ENCODE results near the gene TMEM95. TPM values are rescaled to one million over a fixed set of nuclear protein-coding genes. Genes with fewer than 3 reads are reported as not detected.

Gene TMEM95
- total RNA-seq, 6 experiments from 2014 or later, result not detected

DNA sequence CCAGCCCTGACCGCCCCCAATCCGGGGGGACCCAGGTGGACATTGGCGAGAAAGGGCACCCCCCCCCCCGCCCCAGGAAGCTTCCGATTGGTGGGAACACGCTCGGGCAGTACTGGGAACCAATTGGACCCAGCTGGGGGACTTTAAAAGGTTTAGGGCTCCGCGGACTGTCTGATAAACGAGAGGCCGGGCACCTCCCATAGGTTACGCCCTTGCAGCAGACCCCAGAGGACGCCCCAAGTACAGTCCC is 48.7 kb downstream of the TMEM95 start:
- peaks cover 14% of the 10 kb centered on the region for H3K36me3 Mint-ChIP-seq (ENCODE audit: low read depth)
- no peak for DNase-seq
- peak overlapping the region; percentile 92 for H3K4me3 Mint-ChIP-seq
- H3K27ac Mint-ChIP-seq, result peak overlapping the region; percentile 87
- peaks cover 33% of the 10 kb centered on the region for H3K4me1 Mint-ChIP-seq (ENCODE audit: low read depth)
- H3K27me3 Mint-ChIP-seq (ENCODE audit: insufficient read depth), result no peaks in the 10 kb centered on the region
- H3K9me3 Mint-ChIP-seq, result no peaks in the 10 kb centered on the region
- TF ChIP-seq, protein P1, sequence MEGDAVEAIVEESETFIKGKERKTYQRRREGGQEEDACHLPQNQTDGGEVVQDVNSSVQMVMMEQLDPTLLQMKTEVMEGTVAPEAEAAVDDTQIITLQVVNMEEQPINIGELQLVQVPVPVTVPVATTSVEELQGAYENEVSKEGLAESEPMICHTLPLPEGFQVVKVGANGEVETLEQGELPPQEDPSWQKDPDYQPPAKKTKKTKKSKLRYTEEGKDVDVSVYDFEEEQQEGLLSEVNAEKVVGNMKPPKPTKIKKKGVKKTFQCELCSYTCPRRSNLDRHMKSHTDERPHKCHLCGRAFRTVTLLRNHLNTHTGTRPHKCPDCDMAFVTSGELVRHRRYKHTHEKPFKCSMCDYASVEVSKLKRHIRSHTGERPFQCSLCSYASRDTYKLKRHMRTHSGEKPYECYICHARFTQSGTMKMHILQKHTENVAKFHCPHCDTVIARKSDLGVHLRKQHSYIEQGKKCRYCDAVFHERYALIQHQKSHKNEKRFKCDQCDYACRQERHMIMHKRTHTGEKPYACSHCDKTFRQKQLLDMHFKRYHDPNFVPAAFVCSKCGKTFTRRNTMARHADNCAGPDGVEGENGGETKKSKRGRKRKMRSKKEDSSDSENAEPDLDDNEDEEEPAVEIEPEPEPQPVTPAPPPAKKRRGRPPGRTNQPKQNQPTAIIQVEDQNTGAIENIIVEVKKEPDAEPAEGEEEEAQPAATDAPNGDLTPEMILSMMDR (IDR thresholded peaks at IDR 0.05), result no peak

DNA sequence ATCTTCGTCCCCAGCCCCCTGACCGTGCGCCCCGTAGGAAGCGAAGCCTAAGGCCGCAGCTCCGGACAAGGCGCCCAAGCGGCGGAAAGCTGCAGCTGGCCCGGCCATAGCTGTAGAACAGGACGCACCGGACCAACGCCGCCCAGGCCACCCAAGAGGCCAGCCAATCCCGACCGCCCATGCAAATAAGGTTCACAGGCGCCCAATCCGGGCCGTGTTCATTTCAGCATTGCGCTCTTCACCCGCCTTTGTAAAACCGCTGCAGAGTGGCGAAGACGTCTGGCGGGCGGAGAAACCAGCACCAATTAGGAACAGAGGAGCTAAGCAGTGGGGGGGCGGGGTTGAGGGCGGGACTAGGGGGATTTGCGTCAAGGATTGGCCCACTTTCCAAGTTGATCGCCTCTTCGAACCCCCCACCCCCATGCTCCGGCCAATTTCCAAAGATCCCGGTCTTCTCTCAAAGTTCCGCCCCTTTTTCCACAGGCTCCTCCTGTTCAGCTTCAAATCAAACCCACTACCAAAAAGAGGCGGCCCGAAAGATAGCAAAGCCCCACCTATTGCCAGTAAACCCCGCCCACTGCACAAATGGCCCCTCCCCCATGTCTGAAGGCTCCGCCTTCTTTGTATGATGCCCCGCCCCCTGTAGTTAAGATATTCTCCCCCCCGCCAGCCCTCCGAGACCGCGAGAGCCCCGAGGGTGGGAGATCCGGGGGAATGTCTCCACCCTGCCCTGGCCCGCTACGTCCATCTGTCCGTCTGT is 49.2 kb downstream of the TMEM95 start, which contains the start of gene TMEM256:
TSS of gene TMEM256 (minus strand) at position 121 of the 760 bp plus-strand sequence. CDS start at position 108, 13 bp downstream.
- Mint-ChIP-seq H3K27ac (peak within 1 kb of the TSS; percentile 87), H3K4me1 (ENCODE audit: low read depth) (peaks cover 33% of the 10 kb centered on the region), H3K4me3 (peak within 1 kb of the TSS; percentile 92), H3K27me3 (ENCODE audit: insufficient read depth) (no peaks in the 10 kb centered on the region), H3K36me3 (ENCODE audit: low read depth) (peaks cover 18% of the 10 kb centered on the region), H3K9me3 (no peaks in the 10 kb centered on the region)
- DNase-seq, result peak; percentile 99
- TF ChIP-seq, protein P1 (IDR thresholded peaks at IDR 0.05), result no peak; the same call in 1 of the 2 replicates

DNA sequence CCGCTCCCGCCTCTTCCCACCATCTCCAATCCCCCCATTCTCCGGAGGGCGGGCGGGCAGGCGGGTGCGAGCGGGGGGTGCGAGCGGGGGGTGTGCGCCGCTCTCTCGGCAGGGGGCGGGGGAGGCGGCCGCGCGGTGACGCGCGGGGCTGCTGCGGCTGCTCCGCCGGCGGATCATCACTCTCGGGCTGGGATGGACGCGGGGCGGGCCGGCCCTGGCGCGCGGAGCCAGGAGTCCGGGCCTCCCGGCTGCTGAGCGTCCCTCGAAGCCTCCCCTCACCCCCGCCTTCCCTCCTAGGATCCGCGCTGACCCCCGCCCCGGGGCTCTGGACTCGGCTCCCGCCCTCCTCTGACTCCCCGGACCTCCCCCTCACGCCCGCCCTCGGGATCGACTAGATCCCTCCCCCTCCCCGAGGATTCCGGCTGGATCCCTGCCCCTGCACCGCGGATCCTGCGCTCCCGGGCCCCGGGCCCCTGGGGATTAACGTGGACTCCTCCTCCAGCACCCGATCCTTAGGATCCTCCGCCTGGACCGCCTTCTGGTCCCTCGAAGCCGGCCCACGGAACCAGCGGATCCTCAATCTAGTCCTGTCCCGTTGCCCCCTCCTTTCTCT is 49.9 kb downstream of the TMEM95 start:
- H3K27me3 Mint-ChIP-seq (ENCODE audit: insufficient read depth), result no peaks in the 10 kb centered on the region
- H3K36me3 Mint-ChIP-seq (ENCODE audit: low read depth), result peaks cover 21% of the 10 kb centered on the region
- peaks cover 29% of the 10 kb centered on the region for H3K4me1 Mint-ChIP-seq (ENCODE audit: low read depth)
- H3K27ac Mint-ChIP-seq, result peak overlapping the region; percentile 87
- peak overlapping the region; percentile 92 for H3K4me3 Mint-ChIP-seq
- peak; percentile 6 for DNase-seq
- TF ChIP-seq, protein P1 (IDR thresholded peaks at IDR 0.05), result peak; percentile 25
- no peaks in the 10 kb centered on the region for H3K9me3 Mint-ChIP-seq

DNA sequence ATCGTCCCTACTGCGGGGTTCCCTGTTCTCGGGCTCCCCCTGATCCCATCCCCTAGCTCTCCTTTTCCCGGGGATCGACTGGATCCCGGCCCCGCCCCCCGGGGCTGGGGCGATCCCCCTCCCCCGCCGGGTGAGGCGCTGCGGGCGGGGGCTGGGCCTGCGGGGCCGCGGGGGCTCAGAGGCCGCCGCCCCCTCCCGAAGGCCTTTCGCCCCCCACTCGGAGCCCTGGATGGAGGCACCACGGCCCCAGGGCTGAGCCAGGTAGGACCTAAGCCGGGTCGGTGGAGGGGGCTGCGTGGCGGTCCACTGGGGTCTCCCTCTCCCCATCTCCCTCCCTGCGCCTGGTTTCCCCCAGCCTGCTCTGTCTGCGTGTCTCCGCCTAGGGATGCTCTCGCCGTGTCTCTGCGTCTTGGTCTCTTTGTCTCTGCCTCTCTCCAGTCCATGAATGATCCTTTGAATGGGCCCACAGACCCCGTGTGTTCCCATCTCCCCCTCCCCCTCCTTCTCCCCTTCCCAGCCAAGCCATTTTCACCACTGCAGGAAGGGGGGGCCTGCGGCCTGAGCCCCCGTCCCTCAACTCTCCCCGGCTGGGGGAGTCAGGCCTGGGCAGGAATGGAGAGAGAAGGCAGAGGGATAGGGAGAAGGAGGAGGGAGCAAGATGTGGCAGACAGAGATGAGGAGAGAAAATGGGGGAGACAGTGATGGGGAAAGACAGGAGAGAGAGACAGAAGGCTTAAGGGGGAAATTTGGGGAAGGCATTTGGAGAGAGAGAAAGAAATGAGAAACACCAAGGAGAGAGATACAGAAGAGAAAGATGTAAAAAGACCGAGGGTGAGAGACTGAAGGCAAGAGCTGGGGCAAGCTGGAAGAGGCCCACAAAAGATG is 50.6 kb downstream of the TMEM95 start:
- peaks cover 27% of the 10 kb centered on the region for H3K36me3 Mint-ChIP-seq (ENCODE audit: low read depth)
- peak overlapping the region; percentile 92 for H3K4me3 Mint-ChIP-seq
- H3K9me3 Mint-ChIP-seq, result no peaks in the 10 kb centered on the region
- TF ChIP-seq, protein P1 (IDR thresholded peaks at IDR 0.05), result no peak
- DNase-seq, result no peak
- peak overlapping the region; percentile 86 for H3K27ac Mint-ChIP-seq
- no peaks in the 10 kb centered on the region; the same call in 1 of the 2 replicates for H3K27me3 Mint-ChIP-seq (ENCODE audit: insufficient read depth)
- peaks cover 27% of the 10 kb centered on the region for H3K4me1 Mint-ChIP-seq (ENCODE audit: low read depth)

DNA sequence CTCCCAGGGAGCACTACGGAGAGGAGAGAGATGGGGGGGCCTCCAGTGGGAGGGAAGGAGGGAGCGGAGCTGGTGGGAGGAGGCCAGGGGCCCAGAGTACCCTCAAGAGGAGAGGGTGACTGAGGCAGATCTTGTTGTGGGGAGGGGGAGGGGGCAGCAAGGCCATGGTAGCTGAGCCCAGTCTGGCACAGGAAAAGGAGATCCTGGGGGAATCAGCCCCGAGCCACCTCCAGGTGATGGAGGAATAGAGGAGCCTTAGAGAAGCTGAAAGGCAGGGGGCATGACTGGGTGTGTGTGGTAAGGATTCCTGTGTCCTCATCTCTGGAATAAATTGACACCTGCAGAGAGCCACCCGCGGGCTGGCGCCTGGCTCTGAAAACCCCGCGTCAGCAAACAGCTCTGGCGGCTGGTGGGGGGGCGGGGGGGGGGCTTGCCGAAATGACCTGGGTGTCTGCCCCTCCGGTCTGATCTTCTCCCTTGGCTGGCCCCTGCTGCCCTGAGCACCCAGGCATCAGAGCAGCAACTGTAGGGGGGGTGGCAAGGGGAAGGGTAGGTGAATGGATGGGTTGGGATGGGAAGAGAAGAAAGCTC is 51.4 kb downstream of the TMEM95 start:
- H3K27ac Mint-ChIP-seq, result peak overlapping the region; percentile 86
- DNase-seq, result no peak
- H3K9me3 Mint-ChIP-seq, result no peaks in the 10 kb centered on the region
- TF ChIP-seq, protein P1 (IDR thresholded peaks at IDR 0.05), result no peak
- H3K36me3 Mint-ChIP-seq (ENCODE audit: low read depth), result peaks cover 23% of the 10 kb centered on the region
- H3K4me1 Mint-ChIP-seq (ENCODE audit: low read depth), result peaks cover 23% of the 10 kb centered on the region
- peak overlapping the region; percentile 92 for H3K4me3 Mint-ChIP-seq
- no peaks in the 10 kb centered on the region; the same call in 1 of the 2 replicates for H3K27me3 Mint-ChIP-seq (ENCODE audit: insufficient read depth)
